IMR-90 (cell line): ENCODE results near the gene PIK3CB. TPM values are rescaled to one million over a fixed set of nuclear protein-coding genes. Genes with fewer than 3 reads are reported as not detected.

ENCODE experiments used
- ATAC-seq: fragments of 200-7000 bp; cut with Tn5 transposase; 2 replicates; pipeline ENCODE4 v1.9.1; 2020; ENCODE audit warnings: low read depth, mild to moderate bottlenecking, moderate library complexity
- BruUV-seq: library from RNA; stranded (reverse); fragments of 400-500 nt; replicated peaks from 2 replicates; lab custom pipeline; 2021; lab: Mats Ljungman, UMichigan
- CTCF ChIA-PET: fragments of 300-600 bp; formaldehyde crosslinking; extraction: SDS; loops from one replicate; lab custom pipeline; 2021; ENCODE audit warnings: antibody characterized with exemption; lab: Yijun Ruan, JAX
- POLR2A ChIA-PET: fragments of 300-600 bp; sonication (Branson Sonifier 250); formaldehyde crosslinking; loops from one replicate; lab custom pipeline; 2022; ENCODE audit warnings: antibody characterized with exemption; ENCODE audit not compliant: unreplicated experiment; lab: Charles Lee
- DNase-seq: peaks from one replicate; pipeline ENCODE4 v3.0.0; 2013
- H2AFZ ChIP-seq: replicated peaks from 2 replicates; pipeline ENCODE3; 2013; ENCODE audit warnings: low read length, mild to moderate bottlenecking; ENCODE audit not compliant: poor library complexity
- H2AK5ac ChIP-seq: 2 replicates; pipeline ENCODE4 v1.6.1; 2013; ENCODE audit warnings: low read depth, low read length, inconsistent platforms
- H2AK9ac ChIP-seq: replicated peaks from 2 replicates; pipeline ENCODE3; 2013; ENCODE audit warnings: mild to moderate bottlenecking, low read depth, low read length, moderate library complexity; ENCODE audit not compliant: poor library complexity
- H2BK120ac ChIP-seq: 2 replicates; pipeline ENCODE4 v1.6.1; 2013; ENCODE audit warnings: low read depth, low read length, inconsistent platforms
- H2BK15ac ChIP-seq: 3 replicates; pipeline ENCODE4 v1.6.1; 2013; ENCODE audit warnings: low read depth, low read length, inconsistent platforms
- H2BK20ac ChIP-seq: 2 replicates; pipeline ENCODE4 v1.6.1; 2013; ENCODE audit warnings: low read depth, mild to moderate bottlenecking, inconsistent platforms, low read length, moderate library complexity
- H2BK5ac ChIP-seq: 2 replicates; pipeline ENCODE4 v1.6.1; 2013; ENCODE audit warnings: mild to moderate bottlenecking, low read depth, low read length, inconsistent platforms; ENCODE audit not compliant: poor library complexity, severe bottlenecking
- H3K14ac ChIP-seq: replicated peaks from 2 replicates; pipeline ENCODE4 v1.6.1; 2013; ENCODE audit warnings: low read depth, low read length, inconsistent platforms
- H3K18ac ChIP-seq: 2 replicates; pipeline ENCODE4 v1.6.1; 2013; ENCODE audit warnings: low read depth, low read length, control low read depth
- H3K23ac ChIP-seq: 2 replicates; pipeline ENCODE4 v1.6.1; 2013; ENCODE audit warnings: low read depth, low read length, inconsistent platforms
- H3K27ac ChIP-seq: 2 replicates; pipeline ENCODE4 v1.5.1; 2013; ENCODE audit warnings: mild to moderate bottlenecking, control low read depth, low read length; ENCODE audit not compliant: insufficient read depth
- H3K27me3 ChIP-seq: 2 replicates; pipeline ENCODE4 v1.6.1; 2013; ENCODE audit warnings: low read length; ENCODE audit not compliant: control insufficient read depth, insufficient read depth
- H3K36me3 ChIP-seq: 2 replicates; pipeline ENCODE4 v1.6.1; 2013; ENCODE audit warnings: low read length, mixed read lengths; ENCODE audit not compliant: control insufficient read depth, insufficient read depth
- H3K4ac ChIP-seq: 2 replicates; pipeline ENCODE4 v1.6.1; 2013; ENCODE audit warnings: low read depth, low read length, inconsistent platforms
- H3K4me1 ChIP-seq: 2 replicates; pipeline ENCODE4 v1.6.1; 2013; ENCODE audit warnings: low read length, mixed read lengths; ENCODE audit not compliant: control insufficient read depth, insufficient read depth
- H3K4me2 ChIP-seq: 2 replicates; pipeline ENCODE4 v1.6.1; 2013; ENCODE audit warnings: low read depth, mild to moderate bottlenecking, control low read depth, low read length, moderate library complexity
- H3K4me3 ChIP-seq: 2 replicates; pipeline ENCODE4 v1.5.1; 2013; ENCODE audit warnings: low read depth, mild to moderate bottlenecking, control low read depth, low read length, moderate library complexity; ENCODE audit not compliant: insufficient read depth
- H3K56ac ChIP-seq: 2 replicates; pipeline ENCODE4 v1.6.1; 2013; ENCODE audit warnings: low read length, inconsistent platforms; ENCODE audit not compliant: insufficient read depth; ENCODE audit errors: extremely low read depth
- H3K79me1 ChIP-seq, 2 experiments: 2 replicates each; pipeline ENCODE4 v1.6.1; 2013; ENCODE audit warnings: low read length in 2 of 2, inconsistent platforms in 1 of 2, low read depth in 1 of 2
- H3K9ac ChIP-seq: 2 replicates; pipeline ENCODE4 v1.6.1; 2013; ENCODE audit warnings: low read depth, low read length, control low read depth
- H3K9me1 ChIP-seq: 2 replicates; pipeline ENCODE4 v1.6.1; 2013; ENCODE audit warnings: low read length, inconsistent platforms; ENCODE audit not compliant: insufficient read depth
- H3K9me3 ChIP-seq: 2 replicates; pipeline ENCODE4 v1.6.1; 2013; ENCODE audit warnings: low read length; ENCODE audit not compliant: control insufficient read depth, insufficient read depth
- H4K20me1 ChIP-seq: 2 replicates; pipeline ENCODE4 v1.6.1; 2013; ENCODE audit warnings: low read length, inconsistent platforms; ENCODE audit not compliant: insufficient read depth
- H4K5ac ChIP-seq: 2 replicates; pipeline ENCODE4 v1.6.1; 2013; ENCODE audit warnings: mild to moderate bottlenecking, low read depth, low read length, control low read depth
- H4K8ac ChIP-seq, 2 experiments: 2 replicates each; pipeline ENCODE4 v1.6.1; 2013; ENCODE audit warnings: low read depth in 2 of 2, low read length in 2 of 2, control low read depth in 1 of 2, inconsistent platforms in 1 of 2
- H4K91ac ChIP-seq: 2 replicates; pipeline ENCODE4 v1.6.1; 2013; ENCODE audit warnings: low read depth, low read length, inconsistent platforms; ENCODE audit not compliant: insufficient read depth
- CHD1 ChIP-seq: IDR thresholded peaks from 2 replicates; pipeline ENCODE4 v1.6.1; 2012; ENCODE audit warnings: low read depth, low read length, improper control_type of control experiment
- WGBS, 2 experiments: methylation state at CpG; one replicate each; pipeline versions ENCODE4 v1.1.5 to v1.1.7; 2013; ENCODE audit warnings: missing lambda C conversion rate in 2 of 2; ENCODE audit not compliant: insufficient read length in 1 of 2; ENCODE audit errors: extremely low coverage in 2 of 2; 5-methylcytosine and 5-hydroxymethylcytosine counted together
- dilution Hi-C: fragments of 300-500 bp; cut with HindIII; formaldehyde crosslinking; loops from one replicate; pipeline ENCODE4 v1.14.3; 2018; ENCODE audit warnings: low sequenced_read_pairs; ENCODE audit not compliant: unreplicated experiment
- in situ Hi-C: fragments of 300-500 bp; cut with MboI; formaldehyde crosslinking; loops from 3 replicates; pipeline ENCODE4 v1.14.3; 2019; ENCODE audit warnings: low sequenced_read_pairs, inconsistent platforms, mixed read lengths
- intact Hi-C: fragments of 100-400 bp; cut with micrococcal nuclease; formaldehyde crosslinking; loops from 2 replicates; pipeline ENCODE4 v1.10.0; 2022
- polyA plus RNA-seq, 3 experiments: library from polyadenylated mRNA; depleted of rRNA; stranded (reverse); fragments of >200 nt; gene quantifications; 2 replicates each; pipeline ENCODE4 v1.2.3, GENCODE V29; 2012; ENCODE audit warnings: low replicate concordance in 1 of 3
- total RNA-seq: library from RNA; depleted of rRNA; stranded (reverse); fragments of >200 nt; gene quantifications from 2 replicates; pipeline ENCODE4 v1.2.3, GENCODE V29; 2012

The PIK3CB gene
- total and polyA plus RNA-seq, 2 of the 4 experiments (the other 2 are of a cell fraction): 6.3 to 6.8 TPM

DNA sequence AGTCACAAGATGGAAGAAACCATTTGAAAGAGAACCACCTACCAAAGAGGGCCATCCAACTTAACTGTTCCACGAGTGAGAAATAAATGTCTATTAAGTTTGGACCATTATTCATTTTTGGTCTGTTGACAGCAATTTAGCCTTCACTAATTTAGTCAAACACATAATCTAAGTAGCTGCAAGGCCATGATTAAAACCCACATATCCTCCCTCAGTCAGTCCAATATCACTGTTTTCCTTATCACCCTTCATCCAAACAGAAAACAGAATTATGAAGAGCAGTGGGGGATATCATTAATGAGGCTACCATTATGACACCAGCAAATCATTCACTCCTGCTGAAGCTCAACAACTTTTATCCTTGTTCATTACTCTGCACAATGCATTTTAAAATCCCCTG lies 52.0 kb downstream of the PIK3CB start:
- Histone ChIP-seq H3K9me1 (no peaks in the 10 kb centered on the region; the same call in 1 of the 2 replicates), H4K20me1 (no peaks in the 10 kb centered on the region), H2BK5ac (no peak overlapping the region), H3K9me3 (no peaks in the 10 kb centered on the region), H3K23ac (no peak overlapping the region), H4K8ac (no peak overlapping the region), H3K14ac (no peak overlapping the region), H3K27me3 (no peaks in the 10 kb centered on the region), H2AFZ (no peak overlapping the region), H2BK20ac (no peak overlapping the region), H3K4me3 (no peak overlapping the region), H3K36me3 (no peaks in the 10 kb centered on the region), H3K9ac (no peak overlapping the region), H2BK15ac (no peak overlapping the region), H2BK120ac (no peak overlapping the region), H4K91ac (no peak overlapping the region), H3K79me1 (peaks cover 20 to 34% of the 10 kb centered on the region in 2 experiments; a peak in 3 of 4 replicates), H3K27ac (no peak overlapping the region), H3K4ac (no peak overlapping the region), H2AK5ac (no peak overlapping the region), H3K18ac (no peak overlapping the region), H2AK9ac (no peak overlapping the region), H3K4me2 (no peak overlapping the region), H3K56ac (no peak overlapping the region), H3K4me1 (no peaks in the 10 kb centered on the region; the same call in 1 of the 2 replicates), H4K5ac (no peak overlapping the region)
- no peak for TF ChIP-seq CHD1
- dilution Hi-C loops: no loop called here
- in situ Hi-C loops: no loop called here
- no peak for ATAC-seq
- no peak for DNase-seq
- WGBS, 2 experiments: no CpG with 5 or more reads among the region's 1 CpG
- POLR2A ChIA-PET: no interaction called here
- intact Hi-C loops: no loop called here
- CTCF ChIA-PET: no interaction called here
- no TSS peak for BruUV-seq
